WTC11 (cell line): ENCODE results near the gene EBPL. TPM values are rescaled to one million over a fixed set of nuclear protein-coding genes. Genes with fewer than 3 reads are reported as not detected.

Experiments
- ATAC-seq: fragments of 200-7000 bp; cut with Tn5 transposase; 2 replicates; pipeline ENCODE4 v1.10.0; 2021; ENCODE audit warnings: mild to moderate bottlenecking, moderate library complexity
- CTCF ChIA-PET: fragments of 300-600 bp; sonication (Branson Sonifier 250); formaldehyde crosslinking; loops from one replicate; lab custom pipeline; 2021; ENCODE audit warnings: antibody characterized with exemption; lab: Charles Lee
- POLR2A ChIA-PET: fragments of 350-600 bp; sonication (Branson Sonifier 250); formaldehyde crosslinking; loops from one replicate; lab custom pipeline; 2021; ENCODE audit warnings: antibody characterized with exemption; lab: Charles Lee
- DNase-seq: peaks from one replicate; pipeline ENCODE4 v3.0.0; 2021; ENCODE audit warnings: low spot score
- H3K27ac Mint-ChIP-seq: 2 replicates; pipeline ENCODE4 v1.8.0; 2021; ENCODE audit warnings: mixed read lengths
- H3K27me3 Mint-ChIP-seq: 2 replicates; pipeline ENCODE4 v1.8.0; 2021; ENCODE audit warnings: low read depth, mild to moderate bottlenecking, moderate library complexity, mixed read lengths
- H3K36me3 Mint-ChIP-seq: 2 replicates; pipeline ENCODE4 v1.8.0; 2021; ENCODE audit warnings: mixed read lengths
- H3K4me1 Mint-ChIP-seq: 2 replicates; pipeline ENCODE4 v1.8.0; 2022; ENCODE audit warnings: mixed read lengths
- H3K4me3 Mint-ChIP-seq: 2 replicates; pipeline ENCODE4 v1.8.0; 2021; ENCODE audit warnings: mild to moderate bottlenecking, moderate library complexity, mixed read lengths
- H3K9me3 Mint-ChIP-seq: 2 replicates; pipeline ENCODE4 v1.8.0; 2021; ENCODE audit warnings: mixed read lengths
- CDX4 ChIP-seq: fragments of 250-450 bp; sonication (Bioruptor Pico); IDR thresholded peaks from 2 replicates; pipeline ENCODE4 v1.9.0; 2021; ENCODE audit warnings: moderate library complexity, mild to moderate bottlenecking, inconsistent platforms, borderline replicate concordance
- EMX1 ChIP-seq: fragments of 250-450 bp; sonication (Bioruptor Pico); IDR thresholded peaks from 2 replicates; pipeline ENCODE4 v1.8.0; 2021; ENCODE audit warnings: mild to moderate bottlenecking
- FOXJ3 ChIP-seq: sonication (generic); formaldehyde crosslinking; IDR thresholded peaks from 2 replicates; pipeline ENCODE4 v1.9.0; 2021; ENCODE audit warnings: missing genetic modification reagents, mild to moderate bottlenecking, borderline replicate concordance
- GABPB1 ChIP-seq: sonication (generic); formaldehyde crosslinking; IDR thresholded peaks from 2 replicates; pipeline ENCODE4 v1.8.1; 2023; ENCODE audit warnings: mild to moderate bottlenecking, missing genetic modification reagents
- HMGA2 ChIP-seq: fragments of 250-450 bp; sonication (Bioruptor Pico); IDR thresholded peaks from 2 replicates; pipeline ENCODE4 v1.4.0; 2021; ENCODE audit warnings: mild to moderate bottlenecking, moderate library complexity
- IRF1 ChIP-seq: sonication (generic); formaldehyde crosslinking; IDR thresholded peaks from 2 replicates; pipeline ENCODE4 v1.8.0; 2023; ENCODE audit warnings: missing genetic modification reagents
- IRF2 ChIP-seq: sonication (generic); formaldehyde crosslinking; IDR thresholded peaks from 2 replicates; pipeline ENCODE4 v1.8.0; 2022; ENCODE audit warnings: low read depth, missing genetic modification reagents, borderline replicate concordance
- JUN ChIP-seq: sonication (generic); formaldehyde crosslinking; IDR thresholded peaks from 2 replicates; pipeline ENCODE4 v1.8.0; 2023; ENCODE audit warnings: mild to moderate bottlenecking, missing genetic modification reagents
- NR3C1 ChIP-seq: sonication (generic); formaldehyde crosslinking; conservative IDR thresholded peaks from 2 replicates; pipeline ENCODE4 v1.8.1; 2023; ENCODE audit warnings: low read depth, mild to moderate bottlenecking, missing genetic modification reagents
- RELA ChIP-seq: sonication (generic); formaldehyde crosslinking; IDR thresholded peaks from 2 replicates; pipeline ENCODE4 v1.8.1; 2022; ENCODE audit warnings: missing genetic modification reagents, mild to moderate bottlenecking, borderline replicate concordance
- ZNF121 ChIP-seq: sonication (generic); formaldehyde crosslinking; IDR thresholded peaks from 2 replicates; pipeline ENCODE4 v1.8.0; 2023; ENCODE audit warnings: missing genetic modification reagents
- ZNF281 ChIP-seq: sonication (generic); formaldehyde crosslinking; IDR thresholded peaks from 2 replicates; pipeline ENCODE4 v1.8.0; 2023; ENCODE audit warnings: mild to moderate bottlenecking, missing genetic modification reagents
- ZNF671 ChIP-seq: fragments of 250-450 bp; sonication (Bioruptor Pico); IDR thresholded peaks from 2 replicates; pipeline ENCODE4 v1.8.0; 2021; ENCODE audit warnings: mild to moderate bottlenecking
- total RNA-seq: library from RNA; stranded (reverse); gene quantifications from 3 replicates; pipeline ENCODE4 v1.2.3, GENCODE V29; 2021
- TF ChIP-seq, protein P1 (sequence below): sonication (generic); formaldehyde crosslinking; IDR thresholded peaks from 2 replicates; pipeline ENCODE4 v1.8.1; 2022; ENCODE audit warnings: missing genetic modification reagents, borderline replicate concordance
- TF ChIP-seq, protein P2 (sequence below): sonication (generic); formaldehyde crosslinking; IDR thresholded peaks from 2 replicates; pipeline ENCODE4 v1.8.1; 2022; ENCODE audit warnings: low read depth, missing genetic modification reagents, borderline replicate concordance
- TF ChIP-seq, protein P3 (sequence below): fragments of 250-450 bp; sonication (Bioruptor Pico); IDR thresholded peaks from 2 replicates; pipeline ENCODE4 v1.9.0; 2021; ENCODE audit warnings: mild to moderate bottlenecking

EBPL gene
- total RNA-seq, 1 experiment from 2014 or later: 92.5 TPM

DNA sequence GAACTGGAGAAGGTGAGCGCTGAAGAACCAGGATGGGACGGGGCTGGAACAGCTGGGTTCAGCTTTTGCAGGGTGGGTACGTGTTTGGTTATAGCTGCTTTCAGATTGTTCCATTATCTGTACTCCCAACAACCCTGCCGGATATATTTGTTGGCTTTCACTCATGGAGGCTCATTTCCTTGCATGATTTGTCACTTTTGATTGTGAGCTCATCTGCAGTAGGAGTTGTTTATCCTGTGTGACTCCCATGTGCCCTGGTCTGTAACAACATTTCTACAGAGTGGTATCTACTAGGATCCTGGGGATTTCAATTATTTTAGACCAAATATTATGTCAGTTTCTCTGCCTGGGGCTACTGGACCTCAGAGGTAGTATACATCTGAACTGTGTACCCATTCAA lies 57.6 kb downstream of the EBPL start (continued):
- TF ChIP-seq CDX4 (no peak), JUN (CRISPR knock-in tag) (no peak), IRF2 (CRISPR knock-in tag) (no peak), EMX1 (CRISPR knock-in tag) (no peak), ZNF121 (CRISPR knock-in tag) (no peak), GABPB1 (no peak), FOXJ3 (CRISPR knock-in tag) (no peak), IRF1 (CRISPR knock-in tag) (no peak), ZNF281 (CRISPR knock-in tag) (no peak), RELA (CRISPR knock-in tag) (no peak), HMGA2 (CRISPR knock-in tag) (no peak), NR3C1 (CRISPR knock-in tag) (no peak)
- TF ChIP-seq, protein P1, sequence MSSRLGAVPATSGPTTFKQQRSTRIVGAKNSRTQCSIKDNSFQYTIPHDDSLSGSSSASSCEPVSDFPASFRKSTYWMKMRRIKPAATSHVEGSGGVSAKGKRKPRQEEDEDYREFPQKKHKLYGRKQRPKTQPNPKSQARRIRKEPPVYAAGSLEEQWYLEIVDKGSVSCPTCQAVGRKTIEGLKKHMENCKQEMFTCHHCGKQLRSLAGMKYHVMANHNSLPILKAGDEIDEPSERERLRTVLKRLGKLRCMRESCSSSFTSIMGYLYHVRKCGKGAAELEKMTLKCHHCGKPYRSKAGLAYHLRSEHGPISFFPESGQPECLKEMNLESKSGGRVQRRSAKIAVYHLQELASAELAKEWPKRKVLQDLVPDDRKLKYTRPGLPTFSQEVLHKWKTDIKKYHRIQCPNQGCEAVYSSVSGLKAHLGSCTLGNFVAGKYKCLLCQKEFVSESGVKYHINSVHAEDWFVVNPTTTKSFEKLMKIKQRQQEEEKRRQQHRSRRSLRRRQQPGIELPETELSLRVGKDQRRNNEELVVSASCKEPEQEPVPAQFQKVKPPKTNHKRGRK (CRISPR knock-in tag): no peak

- Mint-ChIP-seq H3K9me3 (peaks cover 4% of the 10 kb centered on the region; the same call in 1 of the 2 replicates), H3K4me1 (peaks cover 25% of the 10 kb centered on the region), H3K27ac (no peak overlapping the region), H3K27me3 (no peaks in the 10 kb centered on the region), H3K4me3 (no peak overlapping the region), H3K36me3 (no peaks in the 10 kb centered on the region)
- ChIA-PET POLR2A (interaction anchor here (0.6 kb wide), 1 partner anchor 171 kb away, joined by 3 read pairs; no protein-coding TSS in a partner anchor), CTCF (no interaction called here)
- ATAC-seq (no peak), DNase-seq (no peak)
- no peak for TF ChIP-seq ZNF671
- TF ChIP-seq, protein P2, sequence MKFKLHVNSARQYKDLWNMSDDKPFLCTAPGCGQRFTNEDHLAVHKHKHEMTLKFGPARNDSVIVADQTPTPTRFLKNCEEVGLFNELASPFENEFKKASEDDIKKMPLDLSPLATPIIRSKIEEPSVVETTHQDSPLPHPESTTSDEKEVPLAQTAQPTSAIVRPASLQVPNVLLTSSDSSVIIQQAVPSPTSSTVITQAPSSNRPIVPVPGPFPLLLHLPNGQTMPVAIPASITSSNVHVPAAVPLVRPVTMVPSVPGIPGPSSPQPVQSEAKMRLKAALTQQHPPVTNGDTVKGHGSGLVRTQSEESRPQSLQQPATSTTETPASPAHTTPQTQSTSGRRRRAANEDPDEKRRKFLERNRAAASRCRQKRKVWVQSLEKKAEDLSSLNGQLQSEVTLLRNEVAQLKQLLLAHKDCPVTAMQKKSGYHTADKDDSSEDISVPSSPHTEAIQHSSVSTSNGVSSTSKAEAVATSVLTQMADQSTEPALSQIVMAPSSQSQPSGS: no peak
- TF ChIP-seq, protein P3, sequence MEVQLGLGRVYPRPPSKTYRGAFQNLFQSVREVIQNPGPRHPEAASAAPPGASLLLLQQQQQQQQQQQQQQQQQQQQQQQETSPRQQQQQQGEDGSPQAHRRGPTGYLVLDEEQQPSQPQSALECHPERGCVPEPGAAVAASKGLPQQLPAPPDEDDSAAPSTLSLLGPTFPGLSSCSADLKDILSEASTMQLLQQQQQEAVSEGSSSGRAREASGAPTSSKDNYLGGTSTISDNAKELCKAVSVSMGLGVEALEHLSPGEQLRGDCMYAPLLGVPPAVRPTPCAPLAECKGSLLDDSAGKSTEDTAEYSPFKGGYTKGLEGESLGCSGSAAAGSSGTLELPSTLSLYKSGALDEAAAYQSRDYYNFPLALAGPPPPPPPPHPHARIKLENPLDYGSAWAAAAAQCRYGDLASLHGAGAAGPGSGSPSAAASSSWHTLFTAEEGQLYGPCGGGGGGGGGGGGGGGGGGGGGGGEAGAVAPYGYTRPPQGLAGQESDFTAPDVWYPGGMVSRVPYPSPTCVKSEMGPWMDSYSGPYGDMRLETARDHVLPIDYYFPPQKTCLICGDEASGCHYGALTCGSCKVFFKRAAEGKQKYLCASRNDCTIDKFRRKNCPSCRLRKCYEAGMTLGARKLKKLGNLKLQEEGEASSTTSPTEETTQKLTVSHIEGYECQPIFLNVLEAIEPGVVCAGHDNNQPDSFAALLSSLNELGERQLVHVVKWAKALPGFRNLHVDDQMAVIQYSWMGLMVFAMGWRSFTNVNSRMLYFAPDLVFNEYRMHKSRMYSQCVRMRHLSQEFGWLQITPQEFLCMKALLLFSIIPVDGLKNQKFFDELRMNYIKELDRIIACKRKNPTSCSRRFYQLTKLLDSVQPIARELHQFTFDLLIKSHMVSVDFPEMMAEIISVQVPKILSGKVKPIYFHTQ (CRISPR knock-in tag): no peak
Measured at GRCh38 chr13:49632156-49632555, 59.1 kb downstream of the EBPL start.
